Measurements from ENCODE around the gene TUNAR. TPM values are rescaled to one million over a fixed set of nuclear protein-coding genes. Genes with fewer than 3 reads are reported as not detected.

Gene TUNAR
- total RNA-seq, 2 experiments from 2014 or later = not detected

DNA sequence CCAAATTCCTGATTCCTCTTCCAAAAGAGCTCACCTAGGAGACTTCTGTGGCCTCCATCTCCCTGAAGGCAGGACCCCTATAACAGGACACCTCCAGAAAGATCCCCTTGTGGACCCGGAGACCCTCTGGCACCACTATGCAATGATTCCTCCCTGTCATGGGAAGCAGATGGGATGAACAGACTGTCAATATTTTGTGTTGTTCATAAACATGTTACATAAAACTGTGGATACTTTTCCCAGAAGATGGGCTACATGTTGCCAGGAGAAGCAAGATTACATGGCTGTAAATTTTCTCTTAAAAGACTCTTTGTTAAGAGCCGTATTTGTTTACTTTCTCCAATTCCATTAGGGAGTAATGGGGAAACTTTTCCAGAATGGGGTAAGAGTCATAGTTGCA is 52.1 kb downstream of the TUNAR start:
- ATAC-seq (ENCODE audit: poor library complexity) (no peak), DNase-seq (no peak)
- ChIA-PET CTCF (no interaction called here), POLR2A (no interaction called here)
- H3K36me3 ChIP-seq (ENCODE audit: insufficient read depth, low read length) = no peaks in the 10 kb centered on the region
- H3K4me1 ChIP-seq (ENCODE audit: insufficient read depth, low read length) = no peaks in the 10 kb centered on the region
- no peaks in the 10 kb centered on the region for H3K36me3 Mint-ChIP-seq (ENCODE audit: low read depth)
- intact Hi-C loops (cut with DNase I, micrococcal nuclease) = no loop called here
- H3K4me3 ChIP-seq (ENCODE audit: low read length) = no peak overlapping the region
- H3K9me3 ChIP-seq (ENCODE audit: control insufficient read depth in 1 of 2, insufficient read depth in 1 of 2, low read length in 2 of 2) = no peaks in the 10 kb centered on the region
- peaks cover 70% of the 10 kb centered on the region for H3K27me3 Mint-ChIP-seq
- no peak overlapping the region for H3K4me3 Mint-ChIP-seq
- H3K27me3 ChIP-seq (ENCODE audit: control insufficient read depth in 1 of 2, insufficient read depth in 2 of 2, low read length in 2 of 2) = peaks cover 4 to 9% of the 10 kb centered on the region in 2 experiments
- no peak overlapping the region for H3K27ac ChIP-seq (ENCODE audit: low read depth in 1 of 2, low read length in 2 of 2)
- TF ChIP-seq CTCF (IDR thresholded peaks at IDR 0.05) = no peak
- no peaks in the 10 kb centered on the region for H3K9me3 Mint-ChIP-seq
- no peak overlapping the region for H3K27ac Mint-ChIP-seq
- no peaks in the 10 kb centered on the region for H3K4me1 Mint-ChIP-seq (ENCODE audit: low read depth)

GRCh38 chr14:95931384-95931783 is 54.8 kb downstream of the TUNAR start:
- H3K4me1 ChIP-seq (ENCODE audit: insufficient read depth, low read length) = no peaks in the 10 kb centered on the region

GRCh38 chr14:95935228-95935822 is 58.7 kb downstream of the TUNAR start:
- Mint-ChIP-seq H3K36me3 (ENCODE audit: low read depth) (no peaks in the 10 kb centered on the region), H3K4me1 (ENCODE audit: low read depth) (no peaks in the 10 kb centered on the region), H3K9me3 (no peaks in the 10 kb centered on the region), H3K27me3 (peaks cover 53% of the 10 kb centered on the region), H3K27ac (no peak overlapping the region), H3K4me3 (no peak overlapping the region)
- POLR2A ChIA-PET = no interaction called here
- peaks cover 0 to 7% of the 10 kb centered on the region in 2 experiments for H3K9me3 ChIP-seq (ENCODE audit: control insufficient read depth in 1 of 2, insufficient read depth in 1 of 2, low read length in 2 of 2)
- H3K4me3 ChIP-seq (ENCODE audit: low read length) = no peak overlapping the region
- H3K4me1 ChIP-seq (ENCODE audit: insufficient read depth, low read length) = no peaks in the 10 kb centered on the region
- ATAC-seq (ENCODE audit: poor library complexity) (no peak), DNase-seq (peak in 3 of 14 experiments; percentile 2 to 36 (median 11))
- H3K27ac ChIP-seq (ENCODE audit: low read depth in 1 of 2, low read length in 2 of 2) = no peak overlapping the region
- peaks cover 3 to 9% of the 10 kb centered on the region in 2 experiments for H3K27me3 ChIP-seq (ENCODE audit: control insufficient read depth in 1 of 2, insufficient read depth in 2 of 2, low read length in 2 of 2)
- intact Hi-C loops (cut with DNase I, micrococcal nuclease) = no loop called here
- H3K36me3 ChIP-seq (ENCODE audit: insufficient read depth, low read length) = no peaks in the 10 kb centered on the region
- CTCF ChIA-PET = no interaction called here
- TF ChIP-seq CTCF (IDR thresholded peaks at IDR 0.05) = no peak

More at GRCh38 chr14:95931384-95931783, 54.8 kb downstream of the TUNAR start:
- H3K4me3 Mint-ChIP-seq = no peak overlapping the region
- H3K27me3 ChIP-seq (ENCODE audit: control insufficient read depth in 1 of 2, insufficient read depth in 2 of 2, low read length in 2 of 2) = peaks cover 3 to 9% of the 10 kb centered on the region in 2 experiments
- H3K27ac Mint-ChIP-seq = no peak overlapping the region
- DNase-seq (no peak), ATAC-seq (ENCODE audit: poor library complexity) (no peak)
- H3K36me3 Mint-ChIP-seq (ENCODE audit: low read depth) = no peaks in the 10 kb centered on the region
- H3K27ac ChIP-seq (ENCODE audit: low read depth in 1 of 2, low read length in 2 of 2) = no peak overlapping the region
- H3K36me3 ChIP-seq (ENCODE audit: insufficient read depth, low read length) = no peaks in the 10 kb centered on the region
- no peaks in the 10 kb centered on the region for H3K9me3 ChIP-seq (ENCODE audit: control insufficient read depth in 1 of 2, insufficient read depth in 1 of 2, low read length in 2 of 2)
- ChIA-PET POLR2A (no interaction called here), CTCF (no interaction called here)
- TF ChIP-seq CTCF (IDR thresholded peaks at IDR 0.05) = no peak
- no peak overlapping the region for H3K4me3 ChIP-seq (ENCODE audit: low read length)
- no peaks in the 10 kb centered on the region for H3K4me1 Mint-ChIP-seq (ENCODE audit: low read depth)
- no peaks in the 10 kb centered on the region for H3K9me3 Mint-ChIP-seq
- H3K27me3 Mint-ChIP-seq = peaks cover 66% of the 10 kb centered on the region
- intact Hi-C loops (cut with DNase I, micrococcal nuclease) = no loop called here

All from CD4-positive, alpha-beta T cell (primary cell).